Gastroesophageal sphincter (tissue), 4 donors: ENCODE results near the gene MIPEP. TPM values are rescaled to one million over a fixed set of nuclear protein-coding genes. Genes with fewer than 3 reads are reported as not detected.

Experiments used
- ATAC-seq: fragments of 150-250 bp; one replicate; pipeline ENCODE4 v1.9.1; 2016; ENCODE audit warnings: mild to moderate bottlenecking, moderate library complexity
- H3K27ac ChIP-seq, 4 donors: fragments of 200-600 bp; sonication (generic) in 3 of 4; 1 replicate in 3 of 4; 2 replicates in 1 of 4; pipeline ENCODE4 v1.5.1; 2016 to 2019
- H3K27me3 ChIP-seq: fragments of 200-600 bp; sonication (generic); one replicate; pipeline ENCODE4 v1.5.1; 2019
- H3K36me3 ChIP-seq, 2 donors: fragments of 200-600 bp; sonication (generic); one replicate each; pipeline ENCODE4 v1.5.1; 2019; ENCODE audit warnings: control low read depth in 1 of 2
- H3K4me1 ChIP-seq, 3 donors: fragments of 200-600 bp; sonication (generic); 1 replicate in 2 of 3; 2 replicates in 1 of 3; pipeline ENCODE4 v1.5.1; 2016 to 2019; ENCODE audit warnings: control low read depth in 2 of 3
- H3K4me3 ChIP-seq, 2 donors: fragments of 200-600 bp; sonication (generic); one replicate each; pipeline ENCODE4 v1.5.1; 2019; ENCODE audit warnings: mild to moderate bottlenecking in 1 of 2, moderate library complexity in 1 of 2
- H3K9me3 ChIP-seq, 3 donors: fragments of 200-600 bp; sonication (generic); one replicate each; pipeline ENCODE4 v1.5.1; 2017 to 2019; ENCODE audit warnings: control low read depth in 2 of 3
- CTCF ChIP-seq, 4 experiments: fragments of 200-600 bp in 2 of 4; fragments of 450-650 bp in 2 of 4; sonication (generic) in 1 of 4; IDR thresholded peaks; one replicate each; pipeline ENCODE4 v1.5.1; 2017 to 2019; ENCODE audit warnings: antibody characterized with exemption in 4 of 4, mild to moderate bottlenecking in 2 of 4, moderate library complexity in 2 of 4
- EP300 ChIP-seq: sonication (generic); formaldehyde crosslinking; IDR thresholded peaks from one replicate; pipeline ENCODE4 v1.6.1; 2017; ENCODE audit warnings: antibody characterized with exemption, mild to moderate bottlenecking
- POLR2A ChIP-seq, 2 donors: fragments of 450-650 bp; IDR thresholded peaks; one replicate each; pipeline ENCODE4 v1.6.1; 2017; ENCODE audit warnings: antibody characterized with exemption in 2 of 2, mild to moderate bottlenecking in 2 of 2, moderate library complexity in 1 of 2
- POLR2AphosphoS5 ChIP-seq: sonication (generic); formaldehyde crosslinking; IDR thresholded peaks from one replicate; pipeline ENCODE4 v1.6.1; 2017; ENCODE audit warnings: antibody characterized with exemption
- WGBS, 2 donors: methylation state at CpG; one replicate each; pipeline ENCODE4 v1.1.5; 2018; ENCODE audit warnings: low coverage in 1 of 2; 5-methylcytosine and 5-hydroxymethylcytosine counted together
- total RNA-seq, 4 donors: library from RNA; depleted of rRNA; stranded (reverse); fragments of >200 nt; gene quantifications; one replicate each; pipeline ENCODE4 v1.1.0, GENCODE V29; 2016

The MIPEP gene
- total RNA-seq, 4 donors from 2014 or later: 12.4 to 27.4 (median 20.3) TPM

GRCh38 chr13:23867027-23867491, 22.1 kb downstream of the MIPEP start:
- no peaks in the 10 kb centered on the region for H3K9me3 ChIP-seq
- H3K27me3 ChIP-seq: no peaks in the 10 kb centered on the region
- peaks cover 0 to 23% (median 0%) of the 10 kb centered on the region in 3 donors for H3K4me1 ChIP-seq
- peaks cover 0 to 17% of the 10 kb centered on the region in 2 donors for H3K36me3 ChIP-seq
- no peak for ATAC-seq
- no peak for TF ChIP-seq POLR2A (IDR thresholded peaks at IDR 0.05)
- TF ChIP-seq EP300: no peak
- no peak for TF ChIP-seq CTCF (IDR thresholded peaks at IDR 0.05)
- TF ChIP-seq POLR2AphosphoS5: no peak
- WGBS, 2 donors: 71 to 88% methylated on average over 6 to 7 of the region's 8 CpGs
- H3K4me3 ChIP-seq: no peak overlapping the region
- no peak overlapping the region for H3K27ac ChIP-seq

- ATAC-seq: no peak
- WGBS, 2 donors: 80 to 83% methylated on average over 6 to 8 of the region's 9 CpGs
- peaks cover 0 to 21% of the 10 kb centered on the region in 2 donors for H3K36me3 ChIP-seq
- no peak overlapping the region for H3K4me3 ChIP-seq
- H3K27me3 ChIP-seq: no peaks in the 10 kb centered on the region
- no peaks in the 10 kb centered on the region for H3K9me3 ChIP-seq
- H3K27ac ChIP-seq: no peak overlapping the region
- TF ChIP-seq POLR2AphosphoS5 (no peak), EP300 (no peak), POLR2A (IDR thresholded peaks at IDR 0.05) (no peak), CTCF (IDR thresholded peaks at IDR 0.05) (no peak)
- H3K4me1 ChIP-seq: peaks cover 0 to 22% (median 0%) of the 10 kb centered on the region in 3 donors
Measured at GRCh38 chr13:23866420-23867026, 22.7 kb downstream of the MIPEP start.

- Histone ChIP-seq H3K9me3 (no peaks in the 10 kb centered on the region), H3K4me1 (peaks cover 0 to 17% (median 0%) of the 10 kb centered on the region in 3 donors), H3K36me3 (peaks cover 0 to 26% of the 10 kb centered on the region in 2 donors), H3K27me3 (no peaks in the 10 kb centered on the region), H3K27ac (no peak overlapping the region), H3K4me3 (no peak overlapping the region)
- 93 to 96% methylated on average over 5 to 7 of the region's 7 CpGs for WGBS, 2 donors
- TF ChIP-seq EP300 (no peak), POLR2AphosphoS5 (no peak), CTCF (IDR thresholded peaks at IDR 0.05) (no peak), POLR2A (IDR thresholded peaks at IDR 0.05) (no peak)
- ATAC-seq: no peak
Measured at GRCh38 chr13:23865906-23866305, 23.3 kb downstream of the MIPEP start.

DNA sequence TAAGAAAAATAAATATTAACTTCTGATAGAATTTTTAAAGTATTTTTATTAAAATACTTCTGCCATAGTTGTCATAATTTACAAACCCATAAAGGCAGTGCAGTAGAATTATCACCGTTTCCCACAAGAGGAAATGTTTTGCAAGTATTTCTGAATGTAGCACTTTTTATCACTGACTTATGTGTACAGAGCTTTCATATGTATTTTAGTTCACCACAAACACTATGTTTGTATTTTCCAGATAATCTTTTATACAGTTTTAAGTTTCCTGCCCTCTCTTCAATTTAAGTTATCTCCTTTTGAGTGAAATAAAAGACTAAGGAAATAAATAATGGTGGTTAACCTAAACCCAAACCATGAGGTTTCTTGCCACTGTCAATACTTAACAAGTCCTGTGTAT, 24.2 kb downstream of the MIPEP start:
- peaks cover 0 to 29% of the 10 kb centered on the region in 2 donors for H3K36me3 ChIP-seq
- TF ChIP-seq POLR2AphosphoS5 (no peak), CTCF (IDR thresholded peaks at IDR 0.05) (no peak), EP300 (no peak), POLR2A (IDR thresholded peaks at IDR 0.05) (no peak)
- WGBS, 2 donors: 77 to 100% methylated on average over 1 of the region's 1 CpG
- no peak for ATAC-seq
- no peaks in the 10 kb centered on the region for H3K27me3 ChIP-seq
- H3K27ac ChIP-seq: no peak overlapping the region
- H3K4me3 ChIP-seq: no peak overlapping the region
- H3K9me3 ChIP-seq: no peaks in the 10 kb centered on the region
- peaks cover 0 to 12% (median 0%) of the 10 kb centered on the region in 3 donors for H3K4me1 ChIP-seq

DNA sequence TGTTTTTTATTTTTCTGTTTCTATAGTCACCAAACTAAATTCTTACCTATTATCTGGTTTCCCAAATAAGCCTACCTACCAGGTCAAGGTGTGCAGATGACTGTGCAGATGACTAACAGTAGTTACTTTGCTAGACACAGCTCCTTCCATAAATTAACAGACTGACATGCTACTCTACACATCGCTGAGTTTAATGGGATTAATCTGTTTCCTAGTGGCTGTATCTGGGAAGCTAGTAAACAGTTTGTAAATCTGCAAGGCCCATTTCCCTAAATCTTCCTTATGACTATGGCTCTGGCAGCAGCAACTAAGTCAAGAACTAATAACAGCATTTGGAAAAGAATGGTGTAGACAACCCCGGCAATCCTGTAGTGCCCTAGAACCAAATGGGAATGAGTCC, 27.9 kb downstream of the MIPEP start:
- TF ChIP-seq POLR2AphosphoS5: no peak
- no peak for TF ChIP-seq CTCF (IDR thresholded peaks at IDR 0.05)
- Histone ChIP-seq H3K4me1 (peaks cover 0 to 12% (median 0%) of the 10 kb centered on the region in 3 donors), H3K27me3 (no peaks in the 10 kb centered on the region), H3K36me3 (peaks cover 0 to 34% of the 10 kb centered on the region in 2 donors), H3K9me3 (no peaks in the 10 kb centered on the region), H3K4me3 (no peak overlapping the region), H3K27ac (no peak overlapping the region)
- WGBS, 2 donors: 91 to 100% methylated on average over 1 to 2 of the region's 2 CpGs
- no peak for ATAC-seq
